GM11168 (cell line): ENCODE results near the gene MUC12.
"Not testable (repeated sequence)": the region's sequence is repeated elsewhere in the genome, so short reads cannot be mapped to it uniquely, and the experiment has no call there.

Experiments used
- in situ Hi-C: fragments of 300-500 bp; cut with MboI; formaldehyde crosslinking; loops from one replicate; pipeline ENCODE4 v1.12.0; 2022; ENCODE audit warnings: low sequenced_read_pairs; ENCODE audit not compliant: unreplicated experiment

Gene MUC12, protein sequence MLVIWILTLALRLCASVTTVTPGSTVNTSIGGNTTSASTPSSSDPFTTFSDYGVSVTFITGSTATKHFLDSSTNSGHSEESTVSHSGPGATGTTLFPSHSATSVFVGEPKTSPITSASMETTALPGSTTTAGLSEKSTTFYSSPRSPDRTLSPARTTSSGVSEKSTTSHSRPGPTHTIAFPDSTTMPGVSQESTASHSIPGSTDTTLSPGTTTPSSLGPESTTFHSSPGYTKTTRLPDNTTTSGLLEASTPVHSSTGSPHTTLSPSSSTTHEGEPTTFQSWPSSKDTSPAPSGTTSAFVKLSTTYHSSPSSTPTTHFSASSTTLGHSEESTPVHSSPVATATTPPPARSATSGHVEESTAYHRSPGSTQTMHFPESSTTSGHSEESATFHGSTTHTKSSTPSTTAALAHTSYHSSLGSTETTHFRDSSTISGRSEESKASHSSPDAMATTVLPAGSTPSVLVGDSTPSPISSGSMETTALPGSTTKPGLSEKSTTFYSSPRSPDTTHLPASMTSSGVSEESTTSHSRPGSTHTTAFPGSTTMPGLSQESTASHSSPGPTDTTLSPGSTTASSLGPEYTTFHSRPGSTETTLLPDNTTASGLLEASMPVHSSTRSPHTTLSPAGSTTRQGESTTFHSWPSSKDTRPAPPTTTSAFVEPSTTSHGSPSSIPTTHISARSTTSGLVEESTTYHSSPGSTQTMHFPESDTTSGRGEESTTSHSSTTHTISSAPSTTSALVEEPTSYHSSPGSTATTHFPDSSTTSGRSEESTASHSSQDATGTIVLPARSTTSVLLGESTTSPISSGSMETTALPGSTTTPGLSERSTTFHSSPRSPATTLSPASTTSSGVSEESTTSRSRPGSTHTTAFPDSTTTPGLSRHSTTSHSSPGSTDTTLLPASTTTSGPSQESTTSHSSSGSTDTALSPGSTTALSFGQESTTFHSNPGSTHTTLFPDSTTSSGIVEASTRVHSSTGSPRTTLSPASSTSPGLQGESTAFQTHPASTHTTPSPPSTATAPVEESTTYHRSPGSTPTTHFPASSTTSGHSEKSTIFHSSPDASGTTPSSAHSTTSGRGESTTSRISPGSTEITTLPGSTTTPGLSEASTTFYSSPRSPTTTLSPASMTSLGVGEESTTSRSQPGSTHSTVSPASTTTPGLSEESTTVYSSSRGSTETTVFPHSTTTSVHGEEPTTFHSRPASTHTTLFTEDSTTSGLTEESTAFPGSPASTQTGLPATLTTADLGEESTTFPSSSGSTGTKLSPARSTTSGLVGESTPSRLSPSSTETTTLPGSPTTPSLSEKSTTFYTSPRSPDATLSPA (N-terminal part only)

DNA sequence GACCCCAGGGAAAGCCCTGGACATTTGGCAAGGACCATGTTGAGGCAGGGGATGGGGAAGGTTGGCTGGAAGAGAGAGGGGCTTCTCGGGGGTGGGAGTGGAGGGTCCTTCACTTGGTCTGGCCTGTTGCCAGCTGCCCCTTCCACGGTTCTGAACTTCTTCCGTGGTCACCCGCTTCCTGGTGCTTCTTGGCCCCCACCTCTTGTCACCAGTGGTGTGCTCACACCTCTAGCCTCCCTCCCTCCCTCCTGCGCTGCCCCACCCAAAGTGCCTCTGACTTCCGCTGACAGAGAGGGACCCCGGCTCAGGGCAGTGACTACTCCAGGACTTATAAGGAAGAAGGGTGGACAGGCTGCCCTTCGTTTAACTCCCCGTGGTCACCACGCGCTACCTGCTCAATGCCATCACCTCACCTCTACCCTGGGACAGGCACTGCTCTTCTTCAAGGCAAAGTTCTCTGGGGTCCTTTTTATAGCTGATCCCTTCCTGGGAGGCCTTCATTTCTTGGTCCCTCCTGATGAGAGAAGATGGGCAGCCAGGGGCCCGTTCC is at the start of gene MUC12:
TSS of gene MUC12 (plus strand) at position 500 of the 550 bp plus-strand sequence. CDS start 58 bp downstream, outside the sequence.
- in situ Hi-C loops: loop anchor here (25.0 kb wide), 1 partner anchor 93 kb away; no protein-coding TSS in a partner anchor

DNA sequence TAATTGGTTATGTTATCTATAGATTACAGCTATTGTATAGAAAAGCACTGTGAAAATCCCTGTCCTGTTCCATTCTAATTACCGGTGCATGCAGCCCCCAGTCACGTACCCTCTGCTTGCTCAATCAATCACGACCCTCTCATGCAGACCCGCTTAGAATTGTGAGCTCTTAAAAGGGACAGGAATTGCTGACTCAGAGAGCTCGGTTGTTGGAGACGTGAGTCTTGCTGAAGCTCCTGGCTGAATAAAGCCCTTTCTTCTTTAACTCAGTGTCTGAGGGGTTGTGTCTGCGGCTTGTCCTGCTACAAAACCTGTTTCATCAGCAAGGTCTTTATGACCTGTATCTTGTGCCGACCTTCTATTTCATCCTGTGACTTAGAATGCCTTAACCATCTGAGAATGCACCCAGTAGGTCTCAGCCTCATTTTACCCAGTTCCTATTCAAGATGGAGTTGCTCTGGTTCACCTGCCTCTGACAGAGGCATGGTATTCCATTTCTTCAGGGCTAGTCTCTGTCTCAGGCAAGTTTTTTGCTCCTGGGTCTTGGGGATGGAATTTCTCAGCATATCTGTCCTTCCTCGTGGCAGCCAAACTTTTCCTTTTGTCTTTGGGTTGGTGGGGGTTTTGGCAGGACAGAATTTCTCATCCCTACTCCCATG is 49.5 kb upstream of the MUC12 start:
- in situ Hi-C loops: not testable (repeated sequence)

DNA sequence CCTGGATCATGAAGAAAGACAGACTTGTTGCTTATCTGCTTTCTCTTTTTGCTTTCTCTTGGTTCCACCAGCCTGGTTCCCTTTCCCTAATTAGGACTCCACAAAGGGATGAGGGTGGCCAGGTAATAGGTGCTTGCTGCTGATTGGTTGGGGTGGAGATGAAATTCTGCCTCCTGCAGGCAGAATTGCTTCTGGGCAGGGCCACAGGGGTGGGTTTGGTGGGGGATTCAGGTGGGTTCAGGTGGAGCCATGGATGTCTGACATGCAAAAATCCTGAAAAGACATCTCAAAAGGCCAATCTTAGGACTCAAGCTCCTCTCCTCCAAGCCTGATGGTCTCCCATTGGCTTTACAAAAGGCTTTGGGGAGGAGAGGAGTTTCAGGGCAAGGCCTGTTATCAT is 48.3 kb upstream of the MUC12 start:
- in situ Hi-C loops: no loop called here

- in situ Hi-C loops: not testable (repeated sequence)
These were observed 45.7 kb upstream of the MUC12 start for GRCh38 chr7:100923616-100924015.

GRCh38 chr7:100929808-100930174 is 39.6 kb upstream of the MUC12 start:
- in situ Hi-C loops: no loop called here

DNA sequence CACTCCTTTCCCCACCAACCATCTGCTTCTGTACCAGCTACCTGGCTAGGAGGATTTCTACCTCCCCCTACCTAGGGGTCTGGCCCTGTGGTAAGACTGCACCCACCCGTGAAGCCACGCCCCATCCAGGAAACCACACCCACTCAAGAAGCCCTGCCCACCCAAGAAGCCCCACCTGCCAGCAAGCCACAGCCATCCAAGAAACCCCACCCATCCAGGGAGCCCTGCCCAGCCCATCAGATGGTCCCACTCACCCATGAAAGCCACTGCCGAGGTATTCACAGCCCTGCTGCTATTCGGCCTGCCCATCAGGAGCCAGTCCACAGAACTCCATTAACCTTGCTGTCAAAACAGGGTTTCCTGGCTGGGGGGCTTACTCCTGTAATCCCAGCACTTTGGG is 35.6 kb upstream of the MUC12 start:
- in situ Hi-C loops: no loop called here

GRCh38 chr7:100935381-100935780 is 34.0 kb upstream of the MUC12 start:
- in situ Hi-C loops: not testable (repeated sequence)

DNA sequence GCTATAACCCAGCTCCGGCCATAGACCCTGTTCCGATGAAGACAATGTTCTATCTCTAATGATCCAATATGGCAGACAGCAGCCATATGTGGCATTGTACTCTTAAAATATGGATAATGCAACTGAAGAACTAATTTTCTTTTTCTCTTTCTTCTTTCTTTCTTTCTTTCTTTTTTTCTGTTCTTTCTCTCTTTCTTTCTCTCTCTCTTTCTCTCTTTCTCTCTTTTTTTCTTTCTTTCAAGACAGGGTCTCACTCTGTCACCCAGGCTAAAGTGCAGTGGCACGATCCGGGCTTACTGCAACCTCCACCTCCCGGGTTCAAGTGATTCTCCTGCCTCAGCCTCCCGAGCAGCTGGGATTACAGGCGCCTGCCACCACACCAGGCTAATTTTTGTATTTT is 33.2 kb upstream of the MUC12 start:
- in situ Hi-C loops: not testable (repeated sequence)

- in situ Hi-C loops: no loop called here
These were observed 27.2 kb upstream of the MUC12 start for GRCh38 chr7:100942045-100942774.

DNA sequence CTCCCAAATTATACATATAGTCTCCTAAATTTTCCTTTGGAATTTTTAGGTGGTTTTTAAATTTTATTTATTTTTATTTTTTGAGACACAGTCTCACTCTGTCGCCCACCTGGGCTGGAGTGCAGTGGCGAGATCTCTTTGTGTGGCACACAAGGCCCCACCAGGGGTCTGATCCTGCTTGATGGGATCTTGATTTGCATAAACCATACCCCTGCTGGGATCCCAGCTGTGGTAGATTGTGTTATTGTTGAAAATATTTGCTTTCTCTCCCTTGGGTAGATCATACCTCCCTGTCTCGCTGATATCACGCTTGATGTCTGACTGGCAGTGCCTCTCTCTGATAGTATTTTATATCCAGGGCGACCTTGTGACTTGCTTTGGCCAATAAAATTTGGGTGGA is 25.7 kb upstream of the MUC12 start:
- in situ Hi-C loops: no loop called here

DNA sequence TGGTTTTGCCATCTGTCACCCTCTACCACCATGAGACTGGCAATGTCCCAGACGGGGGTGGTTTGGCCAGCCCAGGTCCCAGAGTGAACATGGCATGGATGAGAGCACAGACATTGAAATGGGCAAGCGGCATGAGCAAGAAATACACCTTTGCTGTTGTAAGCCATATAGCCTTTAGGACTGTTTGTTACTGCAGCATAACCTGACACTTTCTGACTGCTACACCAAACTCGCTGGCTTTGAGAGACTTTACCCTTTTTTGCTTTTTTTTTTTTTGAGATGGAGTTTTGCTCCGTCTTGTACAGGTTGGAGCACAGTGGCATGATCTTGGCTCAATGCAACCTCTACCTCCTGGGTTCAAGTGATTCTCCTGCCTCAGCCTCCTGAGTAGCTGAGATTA is 25.2 kb upstream of the MUC12 start:
- in situ Hi-C loops: no loop called here

DNA sequence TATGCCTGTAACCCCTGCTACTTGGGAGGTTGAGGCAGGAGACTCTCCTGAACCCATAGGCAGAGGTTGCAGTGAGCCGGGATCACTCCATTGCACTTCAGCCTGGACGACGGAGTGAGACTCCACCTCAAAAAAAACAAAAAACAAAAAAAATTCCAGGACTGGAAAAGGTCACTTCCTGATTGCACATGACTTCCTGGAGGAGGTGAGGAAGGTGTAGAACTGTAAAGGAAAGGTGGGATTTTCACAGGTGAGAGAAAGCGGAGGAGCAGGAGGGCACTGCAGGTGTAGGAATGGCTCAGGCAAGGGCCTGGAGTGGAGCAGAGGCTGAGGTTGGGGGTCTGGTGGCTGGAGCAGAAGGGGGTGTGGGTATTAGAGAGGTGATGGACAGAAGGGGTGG is 23.3 kb upstream of the MUC12 start:
- in situ Hi-C loops: no loop called here

GRCh38 chr7:100946766-100947365 is 22.5 kb upstream of the MUC12 start:
- in situ Hi-C loops: no loop called here

- in situ Hi-C loops: no loop called here
These were observed 21.6 kb upstream of the MUC12 start for GRCh38 chr7:100947792-100948191.

DNA sequence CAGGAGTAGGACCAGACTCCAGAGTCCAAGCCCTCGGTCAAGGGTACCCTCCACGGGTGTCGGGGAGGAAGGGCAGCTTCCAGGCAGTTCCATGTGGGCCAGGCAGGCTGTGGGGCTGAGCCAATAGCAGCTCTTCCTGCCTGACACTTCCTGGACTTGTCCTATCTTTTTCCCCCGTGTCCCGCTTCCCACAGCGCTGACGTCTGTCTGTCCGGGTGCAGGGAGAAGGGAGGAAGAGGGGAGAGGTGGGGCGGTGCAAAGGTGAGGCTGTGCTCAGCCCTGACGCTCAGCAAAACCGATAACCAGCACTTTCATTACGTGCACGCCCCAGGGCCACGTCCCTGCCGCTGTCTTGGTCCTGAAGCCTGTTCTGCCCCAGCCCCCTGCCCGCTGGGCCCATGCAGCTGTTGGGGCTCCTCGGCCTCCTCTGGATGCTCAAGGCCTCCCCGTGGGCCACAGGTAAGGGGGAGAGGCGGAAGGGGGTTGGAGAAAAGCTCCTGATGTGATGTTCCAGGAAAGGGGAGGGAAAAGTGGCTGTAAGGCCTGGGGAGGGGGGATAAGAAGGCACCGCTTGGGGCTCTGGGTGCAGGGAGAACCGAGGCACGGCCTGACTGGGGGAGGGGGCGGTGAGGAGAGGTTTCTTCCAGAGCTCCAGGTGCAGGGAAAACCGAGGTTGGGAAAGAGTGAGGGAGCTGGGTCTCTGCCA is 20.0 kb upstream of the MUC12 start, which contains the start of gene MUC3A:
TSS of gene MUC3A (plus strand) at position 308 of the 706 bp plus-strand sequence. CDS start at position 399, 91 bp downstream.
- in situ Hi-C loops: no loop called here

DNA sequence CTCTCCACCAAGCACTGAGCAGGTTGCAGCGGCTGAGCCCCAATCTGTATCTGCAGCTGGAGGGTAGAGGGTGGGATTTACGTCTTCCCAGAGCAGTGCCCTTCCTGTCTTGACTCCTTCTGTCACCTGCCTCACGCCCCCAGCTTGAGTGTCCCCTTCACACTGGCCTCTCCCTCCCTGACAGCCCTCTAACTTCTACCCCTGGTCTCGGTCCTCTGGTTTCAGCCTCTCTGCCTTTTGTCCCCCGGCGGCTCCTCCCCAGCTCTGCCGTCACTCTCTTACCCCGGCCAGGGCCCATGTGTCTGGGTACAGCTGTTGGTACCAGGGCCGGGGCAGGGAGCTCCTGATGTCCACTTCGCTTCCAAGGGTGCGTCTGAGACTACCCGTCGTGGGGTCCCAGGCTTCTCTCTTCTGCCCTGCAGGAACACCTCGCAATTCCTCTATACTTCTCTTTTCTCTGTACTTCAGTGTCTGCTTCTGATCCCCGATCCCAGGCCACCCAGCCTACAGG is 19.4 kb upstream of the MUC12 start:
- in situ Hi-C loops: loop anchor here (25.0 kb wide), 1 partner anchor 112 kb away; no protein-coding TSS in a partner anchor

DNA sequence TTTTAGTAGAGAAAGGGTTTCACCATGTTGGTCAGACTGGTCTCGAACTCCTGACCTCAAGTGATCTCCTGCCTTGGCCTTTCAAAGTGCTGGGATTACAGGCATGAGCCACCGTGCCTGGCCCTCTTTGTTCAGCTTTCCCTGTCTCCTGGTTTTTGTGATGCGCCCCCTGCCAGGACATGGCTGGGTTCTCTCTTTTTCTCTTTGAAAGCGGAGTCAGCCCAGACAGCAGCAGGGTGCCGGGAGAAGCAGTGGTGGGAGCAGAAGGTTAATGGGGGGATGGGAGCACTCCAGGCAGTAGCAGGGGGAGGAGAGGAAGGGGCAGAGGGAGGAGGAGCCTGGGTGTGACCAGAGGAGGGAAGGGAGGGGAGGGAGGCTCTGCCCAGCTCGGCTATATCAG is 18.2 kb upstream of the MUC12 start:
- in situ Hi-C loops: loop anchor here (25.0 kb wide), 1 partner anchor 111 kb away; no protein-coding TSS in a partner anchor
